ENCODE measurements around the gene LCOR. TPM values are rescaled to one million over a fixed set of nuclear protein-coding genes. Genes with fewer than 3 reads are reported as not detected.
"Not testable (repeated sequence)": the region's sequence is repeated elsewhere in the genome, so short reads cannot be mapped to it uniquely, and the experiment has no call there.

LCOR gene
- total RNA-seq, 1 donor from 2014 or later, result 50.1 TPM

GRCh38 chr10:96918214-96919002 is 86.3 kb downstream of the LCOR start:
- DNase-seq (ENCODE audit: low spot score) (no peak), ATAC-seq (no peak)
- intact Hi-C loops (cut with DNase I), result no loop called here

- intact Hi-C loops (cut with DNase I), result no loop called here
- no peak for ATAC-seq
- DNase-seq (ENCODE audit: low spot score), result no peak
These were observed 87.8 kb downstream of the LCOR start for GRCh38 chr10:96919785-96920430.

DNA sequence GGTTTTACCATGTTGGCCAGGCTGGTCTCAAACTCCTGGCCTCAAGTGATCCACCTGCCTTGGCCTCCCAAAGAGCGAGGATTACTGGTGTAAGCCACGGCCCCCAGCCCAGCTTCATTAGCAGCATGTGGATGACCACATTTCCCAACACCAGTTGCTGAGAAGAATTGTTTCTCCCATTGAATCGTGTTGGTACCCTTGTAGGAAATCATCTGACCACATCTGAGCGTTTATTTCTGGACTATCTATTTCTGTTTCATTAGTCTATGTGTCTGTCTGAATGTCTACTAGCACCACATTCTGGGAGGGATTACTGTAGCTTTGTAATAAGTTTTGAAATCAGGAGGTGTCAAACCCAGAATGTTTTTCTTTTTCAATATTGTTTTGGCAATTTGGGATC is 89.6 kb downstream of the LCOR start:
- ATAC-seq (no peak), DNase-seq (ENCODE audit: low spot score) (no peak)
- intact Hi-C loops (cut with DNase I), result no loop called here

GRCh38 chr10:96922978-96923948 is 91.2 kb downstream of the LCOR start:
- intact Hi-C loops (cut with DNase I), result no loop called here

DNA sequence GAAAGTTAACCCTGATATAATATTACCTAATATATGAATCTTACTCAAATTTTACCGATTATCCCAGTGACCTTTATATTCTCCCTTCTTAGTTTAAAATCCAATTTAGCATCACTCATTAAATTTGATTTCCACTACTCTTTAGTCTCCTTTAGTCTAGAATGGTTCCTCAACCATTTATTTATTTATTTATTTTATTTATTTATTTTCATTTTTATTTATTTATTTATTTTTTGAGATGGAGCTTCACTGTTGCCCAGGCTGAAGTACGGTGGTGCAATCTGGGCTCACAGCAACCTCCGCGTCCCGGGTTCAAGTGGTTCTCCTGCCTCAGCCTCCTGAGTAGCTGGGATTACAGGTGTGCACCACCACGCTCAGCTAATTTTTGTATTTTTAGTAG is 92.8 kb downstream of the LCOR start:
- intact Hi-C loops (cut with DNase I), result no loop called here

More at GRCh38 chr10:96922978-96923948, 91.2 kb downstream of the LCOR start:
- ATAC-seq (no peak), DNase-seq (ENCODE audit: low spot score) (no peak)

DNA sequence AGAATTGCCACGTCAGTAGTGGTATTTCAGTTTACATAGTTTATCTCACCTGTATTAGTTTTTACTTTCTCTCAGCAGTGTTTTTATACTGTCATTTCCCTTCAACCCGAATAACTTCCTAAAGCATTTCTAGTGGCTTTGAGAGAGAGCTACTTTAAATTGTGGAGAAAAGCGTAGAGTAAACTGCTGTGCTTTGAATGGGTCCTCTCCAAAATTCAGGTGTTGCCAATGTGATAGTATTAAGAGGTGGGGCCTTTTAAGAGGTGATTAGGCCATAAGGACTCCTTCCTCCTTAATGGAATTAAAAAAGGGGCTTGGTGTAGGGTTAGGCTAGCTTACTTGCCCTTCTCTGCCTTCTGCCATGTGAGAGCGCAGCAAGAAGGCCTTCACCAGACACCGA is 98.4 kb downstream of the LCOR start:
- no peak for ATAC-seq
- intact Hi-C loops (cut with DNase I), result no loop called here
- no peak for DNase-seq (ENCODE audit: low spot score)

More for the DNA sequence above, 92.8 kb downstream of the LCOR start:
- DNase-seq (ENCODE audit: low spot score) (no peak), ATAC-seq (no peak)

GRCh38 chr10:96935148-96935547 is 103.0 kb downstream of the LCOR start:
- ATAC-seq (no peak), DNase-seq (ENCODE audit: low spot score) (no peak)
- intact Hi-C loops (cut with DNase I), result no loop called here

GRCh38 chr10:96935810-96936209 is 103.7 kb downstream of the LCOR start:
- ATAC-seq (no peak), DNase-seq (ENCODE audit: low spot score) (no peak)
- intact Hi-C loops (cut with DNase I), result no loop called here

DNA sequence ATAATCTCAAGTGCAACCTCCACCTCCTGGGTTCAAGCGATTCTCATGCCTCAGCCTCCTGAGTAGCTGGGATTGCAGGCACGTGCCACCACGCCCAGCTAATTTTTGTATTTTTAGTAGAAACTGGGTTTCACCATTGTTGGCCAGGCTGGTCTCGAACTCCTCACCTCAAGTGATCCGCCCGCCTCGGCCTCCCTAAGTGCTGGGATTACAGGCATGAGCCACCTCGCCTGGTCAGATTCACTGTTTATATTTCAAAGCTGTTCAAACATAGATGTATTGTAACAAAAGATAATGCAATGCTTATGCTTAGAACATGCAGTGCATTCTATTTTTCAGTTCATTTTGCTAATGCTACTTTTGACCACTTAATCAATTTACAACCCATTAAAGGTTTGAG is 111.1 kb downstream of the LCOR start:
- DNase-seq (ENCODE audit: low spot score); ATAC-seq; intact Hi-C loops (cut with DNase I): not testable (repeated sequence)

DNA sequence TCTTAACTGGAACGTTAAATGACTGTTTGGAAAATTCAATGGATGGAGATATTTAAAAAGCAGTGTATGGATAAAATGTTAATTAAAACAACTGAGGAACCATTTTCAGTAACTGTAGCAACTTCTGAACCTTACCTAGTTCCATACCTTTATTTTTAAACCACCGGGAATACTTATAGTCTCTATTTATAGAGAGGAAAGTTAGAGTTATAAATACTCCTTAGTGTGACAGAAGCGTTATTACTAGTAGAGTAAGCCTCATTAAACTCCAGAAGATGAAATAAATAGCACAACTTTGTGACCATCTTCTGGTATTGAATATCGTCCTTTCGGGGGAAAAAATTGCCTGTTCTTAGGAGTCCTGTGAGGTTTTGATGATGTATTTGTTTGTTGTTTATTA is 114.9 kb downstream of the LCOR start:
- ATAC-seq, result no peak

GRCh38 chr10:96949039-96949683 is 117.1 kb downstream of the LCOR start:
- no peak for ATAC-seq
- intact Hi-C loops (cut with DNase I), result no loop called here
- DNase-seq (ENCODE audit: low spot score), result no peak

More for the DNA sequence above, 114.9 kb downstream of the LCOR start:
- intact Hi-C loops (cut with DNase I), result no loop called here
- no peak for DNase-seq (ENCODE audit: low spot score)

- DNase-seq (ENCODE audit: low spot score) (no peak), ATAC-seq (no peak)
- intact Hi-C loops (cut with DNase I), result no loop called here
These were observed 119.9 kb downstream of the LCOR start for GRCh38 chr10:96951954-96952353.

DNA sequence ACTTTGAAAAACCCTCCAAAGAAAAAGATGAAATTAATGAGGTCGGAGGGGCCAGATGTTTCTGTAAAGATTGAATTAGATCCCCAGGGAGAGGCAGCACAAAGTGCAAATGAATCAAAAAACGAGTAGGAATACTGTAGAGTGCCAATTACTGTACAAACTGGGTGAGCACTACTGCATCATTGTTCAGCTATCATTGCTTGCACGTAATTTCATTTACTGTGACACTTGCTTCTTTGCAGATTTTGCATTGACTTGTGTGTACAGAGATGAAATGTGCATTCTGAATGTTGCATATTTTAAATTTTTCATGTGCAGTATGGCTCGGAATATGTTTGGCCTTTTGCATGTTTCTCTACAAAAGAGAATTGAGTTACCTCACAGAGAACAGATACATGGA is 123.7 kb downstream of the LCOR start:
- ATAC-seq (no peak), DNase-seq (ENCODE audit: low spot score) (no peak)
- intact Hi-C loops (cut with DNase I), result loop anchor here (5.0 kb wide), 1 partner anchor 1248 kb away; no protein-coding TSS in a partner anchor

GRCh38 chr10:96958071-96958470 is 126.0 kb downstream of the LCOR start:
- ATAC-seq (no peak), DNase-seq (ENCODE audit: low spot score) (no peak)
- intact Hi-C loops (cut with DNase I), result loop anchor here (5.0 kb wide), 1 partner anchor 1251 kb away; no protein-coding TSS in a partner anchor

DNA sequence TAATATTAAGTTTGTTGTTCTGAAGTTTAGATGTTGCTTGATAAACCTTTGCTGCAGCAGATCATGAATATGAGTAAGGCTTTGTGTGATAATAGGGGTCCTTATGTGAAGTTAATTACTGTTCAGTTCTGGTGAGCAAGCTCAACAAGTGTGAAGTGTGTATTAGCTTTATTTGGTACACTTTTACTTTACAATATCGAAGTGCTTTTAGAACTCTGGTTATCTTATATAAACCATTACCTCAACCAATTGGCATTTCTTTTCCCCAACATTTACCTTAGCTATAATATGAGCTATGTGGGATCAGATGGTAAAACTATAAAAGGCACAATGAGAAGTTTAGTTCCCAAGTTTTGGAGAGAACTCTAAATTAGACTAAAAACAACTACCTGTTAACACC is 127.6 kb downstream of the LCOR start:
- ATAC-seq, result no peak
- no peak for DNase-seq (ENCODE audit: low spot score)
- intact Hi-C loops (cut with DNase I), result loop anchor here (5.0 kb wide), 1 partner anchor 1252 kb away; no protein-coding TSS in a partner anchor

GRCh38 chr10:96960872-96961271 is 128.8 kb downstream of the LCOR start:
- DNase-seq (ENCODE audit: low spot score) (no peak), ATAC-seq (no peak)
- intact Hi-C loops (cut with DNase I), result no loop called here

DNA sequence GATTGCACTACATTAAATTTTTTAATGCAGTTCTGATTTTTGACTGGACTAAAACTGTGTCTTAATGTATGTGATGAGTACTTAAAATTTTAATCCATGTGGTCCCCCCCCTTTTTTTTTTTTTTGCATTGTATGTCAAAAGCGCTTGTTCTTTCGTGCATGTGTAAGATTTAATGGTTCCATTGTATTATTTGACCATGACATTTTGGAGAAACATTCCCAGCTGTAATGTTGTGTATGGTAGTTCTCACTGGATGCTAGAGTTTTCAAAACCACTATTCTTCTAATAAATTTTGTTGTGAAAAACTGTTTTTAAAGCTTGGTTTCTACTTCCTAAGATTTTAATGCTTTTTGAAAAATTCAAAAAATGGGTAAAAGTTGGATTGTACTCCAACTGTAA is 132.0 kb downstream of the LCOR start:
- intact Hi-C loops (cut with DNase I), result no loop called here
- ATAC-seq (no peak), DNase-seq (ENCODE audit: low spot score) (no peak)

- DNase-seq (ENCODE audit: low spot score) (no peak), ATAC-seq (no peak)
- intact Hi-C loops (cut with DNase I), result no loop called here
These were observed 135.7 kb downstream of the LCOR start for GRCh38 chr10:96967847-96968246.

All from sciatic nerve (tissue), 2 donors.